HepG2 (cell line): ENCODE measurements around the gene RNF14. TPM values are rescaled to one million over a fixed set of nuclear protein-coding genes. Genes with fewer than 3 reads are reported as not detected.

ENCODE experiments used
- ASH2L ChIP-seq: fragments of 300-600, 200-600 bp; sonication (generic); IDR thresholded peaks from 2 replicates; pipeline ENCODE4 v1.7.0; 2017; ENCODE audit warnings: low read depth, mild to moderate bottlenecking, moderate library complexity, mixed read lengths, low read length; ENCODE audit not compliant: insufficient read length
- EHMT2 ChIP-seq: fragments of 200-600 bp; sonication (generic); IDR thresholded peaks from 2 replicates; pipeline ENCODE4 v1.7.0; 2017; ENCODE audit warnings: antibody characterized with exemption, low read depth, low read length, borderline replicate concordance
- GATAD1 ChIP-seq: IDR thresholded peaks from 2 replicates; pipeline ENCODE4 v1.6.1; 2016; ENCODE audit warnings: missing genetic modification reagents, missing compliant biosample characterization
- MIXL1 ChIP-seq: IDR thresholded peaks from 2 replicates; pipeline ENCODE4 v1.6.1; 2016
- NAIF1 ChIP-seq: sonication (generic); formaldehyde crosslinking; IDR thresholded peaks from 2 replicates; pipeline ENCODE4 v1.5.0; 2020; ENCODE audit warnings: mild to moderate bottlenecking, missing genetic modification reagents, borderline replicate concordance
- NR1H2 ChIP-seq: sonication (generic); formaldehyde crosslinking; IDR thresholded peaks from 2 replicates; pipeline ENCODE4 v1.8.1; 2022; ENCODE audit warnings: low read depth, missing genetic modification reagents, borderline replicate concordance
- RARG ChIP-seq: sonication (generic); formaldehyde crosslinking; IDR thresholded peaks from 2 replicates; pipeline ENCODE4 v1.4.0; 2020; ENCODE audit warnings: low read depth, mild to moderate bottlenecking, missing genetic modification reagents
- RFX5 ChIP-seq: IDR thresholded peaks from 2 replicates; pipeline ENCODE4 v1.6.1; 2011; ENCODE audit warnings: low read depth, low read length, improper control_type of control experiment
- SOX13 ChIP-seq, 3 experiments: fragments of 450-650 bp in 1 of 3; sonication (generic) in 1 of 3; formaldehyde crosslinking in 1 of 3; IDR thresholded peaks in 2 of 3; conservative IDR thresholded peaks in 1 of 3; 2 replicates each; pipeline versions ENCODE4 v1.5.0 to v1.6.1; 2016 to 2020; ENCODE audit warnings: antibody characterized with exemption in 1 of 3, mild to moderate bottlenecking in 1 of 3, missing compliant biosample characterization in 1 of 3, missing genetic modification reagents in 1 of 3, moderate library complexity in 1 of 3
- TEAD3 ChIP-seq: optimal IDR thresholded peaks from 2 replicates; pipeline ENCODE3; 2016; ENCODE audit warnings: borderline replicate concordance
- YEATS4 ChIP-seq: sonication (generic); formaldehyde crosslinking; IDR thresholded peaks from 2 replicates; pipeline ENCODE4 v1.4.0; 2020; ENCODE audit warnings: missing genetic modification reagents, borderline replicate concordance
- ZBTB3 ChIP-seq: sonication (generic); formaldehyde crosslinking; IDR thresholded peaks from 2 replicates; pipeline ENCODE4 v1.4.0; 2020; ENCODE audit warnings: low read depth, mild to moderate bottlenecking, moderate library complexity, missing genetic modification reagents, borderline replicate concordance
- ZBTB7A ChIP-seq: sonication (generic); formaldehyde crosslinking; IDR thresholded peaks from 2 replicates; pipeline ENCODE4 v1.8.0; 2022; ENCODE audit warnings: mild to moderate bottlenecking, missing genetic modification reagents
- ZNF143 ChIP-seq: sonication (generic); formaldehyde crosslinking; IDR thresholded peaks from 2 replicates; pipeline ENCODE4 v1.4.0; 2020; ENCODE audit warnings: missing genetic modification reagents
- ZNF567 ChIP-seq: sonication (generic); formaldehyde crosslinking; IDR thresholded peaks from 2 replicates; pipeline ENCODE4 v1.8.1; 2023; ENCODE audit warnings: mild to moderate bottlenecking, missing genetic modification reagents, borderline replicate concordance
- ZNF879 ChIP-seq: sonication (generic); formaldehyde crosslinking; IDR thresholded peaks from 2 replicates; pipeline ENCODE4 v1.8.1; 2023; ENCODE audit warnings: missing genetic modification reagents
- ZSCAN29 ChIP-seq: sonication (generic); formaldehyde crosslinking; conservative IDR thresholded peaks from 2 replicates; pipeline ENCODE4 v1.4.0; 2020; ENCODE audit warnings: mild to moderate bottlenecking, missing genetic modification reagents
- polyA plus RNA-seq, 8 experiments: library from polyadenylated mRNA; depleted of rRNA in 3 of 8; stranded (reverse) in 7 of 8; unstranded in 1 of 8; fragments of >200 nt; fragmentation: Illumina TruSeq in 4 of 8; extraction: Trizol in 4 of 8; gene quantifications; 2 replicates each; pipeline versions ENCODE4 v1.2.1 to v1.2.3, GENCODE V29; 2011 to 2016; ENCODE audit warnings: low read depth in 4 of 8, missing spikeins in 1 of 8, mixed read lengths in 1 of 8; ENCODE audit not compliant: insufficient read depth in 1 of 8
- total RNA-seq, 5 experiments: library from RNA; depleted of rRNA; stranded (reverse); fragments of >200 nt; fragmentation: Illumina TruSeq; extraction: Trizol; gene quantifications; 2 replicates each; pipeline ENCODE4 v1.2.3, GENCODE V29; 2016; ENCODE audit warnings: low read depth in 1 of 5
- TF ChIP-seq, protein P1 (sequence below): sonication (generic); formaldehyde crosslinking; IDR thresholded peaks from 2 replicates; pipeline ENCODE4 v1.4.0; 2020; ENCODE audit warnings: mild to moderate bottlenecking, low read depth, missing genetic modification reagents
- TF ChIP-seq, protein P2 (sequence below): sonication (generic); formaldehyde crosslinking; IDR thresholded peaks from 2 replicates; pipeline ENCODE4 v1.8.0; 2022; ENCODE audit warnings: mild to moderate bottlenecking, missing genetic modification reagents, borderline replicate concordance
- TF ChIP-seq, protein P3 (sequence below): sonication (generic); formaldehyde crosslinking; IDR thresholded peaks from 2 replicates; pipeline ENCODE4 v1.4.0; 2020; ENCODE audit warnings: missing genetic modification reagents
- TF ChIP-seq, protein P4 (sequence below): sonication (generic); formaldehyde crosslinking; IDR thresholded peaks from 2 replicates; pipeline ENCODE4 v1.4.0; 2020; ENCODE audit warnings: missing genetic modification reagents, borderline replicate concordance

RNF14 gene
- total and polyA plus RNA-seq, 2 of the 13 experiments (the other 11 are each of a cell fraction or from before 2014, with no cell fraction given) = 11.3 to 28.1 TPM

DNA sequence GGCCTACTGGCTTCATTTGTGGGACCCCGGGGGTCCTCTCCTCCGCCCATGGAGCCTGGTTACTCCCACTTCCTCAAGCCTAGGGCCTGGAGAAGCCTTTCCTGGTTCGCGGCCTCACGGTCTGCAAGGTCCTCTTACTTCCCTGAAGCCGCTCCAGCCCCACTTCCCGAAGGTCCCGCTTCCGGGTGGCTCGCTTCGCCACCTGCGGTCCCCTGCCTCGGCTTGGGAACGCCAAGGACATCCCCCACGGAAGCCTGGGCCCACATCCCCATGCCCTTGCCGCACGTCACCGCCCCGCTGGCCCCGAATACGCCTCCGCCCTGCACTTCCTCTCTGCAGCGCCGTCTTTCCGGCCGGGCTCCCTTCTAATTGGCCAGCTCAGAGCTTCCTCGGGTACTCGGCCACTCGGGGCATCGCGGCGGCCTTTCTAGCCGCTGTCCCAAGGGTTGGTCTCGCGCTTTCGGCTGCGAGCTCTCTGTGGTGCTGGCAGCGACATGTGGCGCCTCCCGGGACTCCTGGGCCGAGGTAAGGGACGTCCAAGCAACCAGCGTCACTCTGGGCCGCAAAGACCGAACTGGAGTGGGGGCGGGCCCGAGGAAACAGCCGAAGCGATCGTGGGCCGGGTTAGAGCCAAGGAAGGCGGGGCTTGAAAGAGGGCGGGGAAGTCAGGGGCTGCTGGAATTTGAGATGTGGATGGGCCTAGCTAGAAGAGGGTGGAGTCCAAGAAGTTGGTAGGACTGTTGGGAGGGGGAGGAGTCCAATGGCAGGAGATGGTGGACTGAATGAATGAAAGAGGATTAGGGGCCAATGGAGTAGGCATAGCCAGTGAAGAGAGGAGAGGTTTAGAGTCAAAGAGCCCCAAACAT, 45.2 kb upstream of the RNF14 start, which contains the start of gene DELE1 (continued):
- TF ChIP-seq, protein P1, sequence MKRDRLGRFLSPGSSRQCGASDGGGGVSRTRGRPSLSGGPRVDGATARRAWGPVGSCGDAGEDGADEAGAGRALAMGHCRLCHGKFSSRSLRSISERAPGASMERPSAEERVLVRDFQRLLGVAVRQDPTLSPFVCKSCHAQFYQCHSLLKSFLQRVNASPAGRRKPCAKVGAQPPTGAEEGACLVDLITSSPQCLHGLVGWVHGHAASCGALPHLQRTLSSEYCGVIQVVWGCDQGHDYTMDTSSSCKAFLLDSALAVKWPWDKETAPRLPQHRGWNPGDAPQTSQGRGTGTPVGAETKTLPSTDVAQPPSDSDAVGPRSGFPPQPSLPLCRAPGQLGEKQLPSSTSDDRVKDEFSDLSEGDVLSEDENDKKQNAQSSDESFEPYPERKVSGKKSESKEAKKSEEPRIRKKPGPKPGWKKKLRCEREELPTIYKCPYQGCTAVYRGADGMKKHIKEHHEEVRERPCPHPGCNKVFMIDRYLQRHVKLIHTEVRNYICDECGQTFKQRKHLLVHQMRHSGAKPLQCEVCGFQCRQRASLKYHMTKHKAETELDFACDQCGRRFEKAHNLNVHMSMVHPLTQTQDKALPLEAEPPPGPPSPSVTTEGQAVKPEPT = peak; percentile 51; the same call in 1 of the 2 replicates
- TF ChIP-seq NAIF1 (CRISPR knock-in tag) (0 out of 2 replicates have a peak, but pooled peaks have one; percentile 26), YEATS4 (peak; percentile 89), ZSCAN29 (CRISPR knock-in tag) (peak; percentile 92), SOX13 (IDR thresholded peaks at IDR 0.05) (no peak), SOX13 (CRISPR knock-in tag; conservative IDR thresholded peaks at IDR 0.05 in 1 of 2, IDR thresholded peaks at IDR 0.05 in 1 of 2) (peak in 1 of 2 experiments; percentile 10; a peak in 2 of 4 replicates), ASH2L (peak; percentile 85), ZNF567 (CRISPR knock-in tag) (peak; percentile 45; the same call in 1 of the 2 replicates), RFX5 (peak; percentile 31; the same call in 1 of the 2 replicates), GATAD1 (CRISPR knock-in tag) (peak; percentile 88), ZNF143 (CRISPR knock-in tag) (no peak), ZBTB3 (CRISPR knock-in tag) (0 out of 2 replicates have a peak, but pooled peaks have one; percentile 63), TEAD3 (CRISPR knock-in tag) (no peak), ZBTB7A (CRISPR knock-in tag) (0 out of 2 replicates have a peak, but pooled peaks have one; percentile 48), RARG (CRISPR knock-in tag) (peak; percentile 87; the same call in 1 of the 2 replicates), MIXL1 (CRISPR knock-in tag) (peak; percentile 60), NR1H2 (CRISPR knock-in tag) (no peak), ZNF879 (CRISPR knock-in tag) (peak; percentile 89), EHMT2 (no peak; the same call in 1 of the 2 replicates)
- TF ChIP-seq, protein P2, sequence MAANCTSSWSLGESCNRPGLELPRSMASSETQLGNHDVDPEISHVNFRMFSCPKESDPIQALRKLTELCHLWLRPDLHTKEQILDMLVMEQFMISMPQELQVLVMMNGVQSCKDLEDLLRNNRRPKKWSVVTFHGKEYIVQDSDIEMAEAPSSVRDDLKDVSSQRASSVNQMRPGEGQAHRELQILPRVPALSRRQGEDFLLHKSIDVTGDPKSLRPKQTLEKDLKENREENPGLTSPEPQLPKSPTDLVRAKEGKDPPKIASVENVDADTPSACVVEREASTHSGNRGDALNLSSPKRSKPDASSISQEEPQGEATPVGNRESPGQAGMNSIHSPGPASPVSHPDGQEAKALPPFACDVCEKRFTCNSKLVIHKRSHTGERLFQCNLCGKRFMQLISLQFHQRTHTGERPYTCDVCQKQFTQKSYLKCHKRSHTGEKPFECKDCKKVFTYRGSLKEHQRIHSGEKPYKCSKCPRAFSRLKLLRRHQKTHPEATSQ = peak; percentile 73; the same call in 1 of the 2 replicates
- TF ChIP-seq, protein P3, sequence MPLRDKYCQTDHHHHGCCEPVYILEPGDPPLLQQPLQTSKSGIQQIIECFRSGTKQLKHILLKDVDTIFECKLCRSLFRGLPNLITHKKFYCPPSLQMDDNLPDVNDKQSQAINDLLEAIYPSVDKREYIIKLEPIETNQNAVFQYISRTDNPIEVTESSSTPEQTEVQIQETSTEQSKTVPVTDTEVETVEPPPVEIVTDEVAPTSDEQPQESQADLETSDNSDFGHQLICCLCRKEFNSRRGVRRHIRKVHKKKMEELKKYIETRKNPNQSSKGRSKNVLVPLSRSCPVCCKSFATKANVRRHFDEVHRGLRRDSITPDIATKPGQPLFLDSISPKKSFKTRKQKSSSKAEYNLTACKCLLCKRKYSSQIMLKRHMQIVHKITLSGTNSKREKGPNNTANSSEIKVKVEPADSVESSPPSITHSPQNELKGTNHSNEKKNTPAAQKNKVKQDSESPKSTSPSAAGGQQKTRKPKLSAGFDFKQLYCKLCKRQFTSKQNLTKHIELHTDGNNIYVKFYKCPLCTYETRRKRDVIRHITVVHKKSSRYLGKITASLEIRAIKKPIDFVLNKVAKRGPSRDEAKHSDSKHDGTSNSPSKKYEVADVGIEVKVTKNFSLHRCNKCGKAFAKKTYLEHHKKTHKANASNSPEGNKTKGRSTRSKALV (CRISPR knock-in tag) = no peak
- TF ChIP-seq, protein P4, sequence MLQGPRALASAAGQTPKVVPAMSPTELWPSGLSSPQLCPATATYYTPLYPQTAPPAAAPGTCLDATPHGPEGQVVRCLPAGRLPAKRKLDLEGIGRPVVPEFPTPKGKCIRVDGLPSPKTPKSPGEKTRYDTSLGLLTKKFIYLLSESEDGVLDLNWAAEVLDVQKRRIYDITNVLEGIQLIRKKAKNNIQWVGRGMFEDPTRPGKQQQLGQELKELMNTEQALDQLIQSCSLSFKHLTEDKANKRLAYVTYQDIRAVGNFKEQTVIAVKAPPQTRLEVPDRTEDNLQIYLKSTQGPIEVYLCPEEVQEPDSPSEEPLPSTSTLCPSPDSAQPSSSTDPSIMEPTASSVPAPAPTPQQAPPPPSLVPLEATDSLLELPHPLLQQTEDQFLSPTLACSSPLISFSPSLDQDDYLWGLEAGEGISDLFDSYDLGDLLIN = no peak; the same call in 1 of the 2 replicates
